Fibroblast of lung (primary cell): ENCODE results near the gene DISP3.

ENCODE experiments used
- CTCF ChIP-seq, 2 donors: IDR thresholded peaks in 1 of 2; conservative IDR thresholded peaks in 1 of 2; 1 replicate in 1 of 2; 2 replicates in 1 of 2; pipeline ENCODE4 v1.5.1; 2011 to 2012; ENCODE audit warnings: low read length in 2 of 2, control low read depth in 1 of 2, inconsistent platforms in 1 of 2, low read depth in 1 of 2, mild to moderate bottlenecking in 1 of 2
- EZH2 ChIP-seq: IDR thresholded peaks from 2 replicates; pipeline ENCODE4 v1.5.1; 2012; ENCODE audit warnings: low read length, control low read depth, mild to moderate bottlenecking; ENCODE audit errors: missing control alignments

GRCh38 chr1:11505591-11506538, 26.9 kb downstream of the DISP3 start:
- TF ChIP-seq CTCF (conservative IDR thresholded peaks at IDR 0.05 in 1 of 2, IDR thresholded peaks at IDR 0.05 in 1 of 2; ENCODE audit: low read depth in 1 of 2, low read length in 2 of 2), result no peak
- no peak for TF ChIP-seq EZH2
